OCI-LY7 (cell line): ENCODE data around the gene CHEK2. TPM values are rescaled to one million over a fixed set of nuclear protein-coding genes. Genes with fewer than 3 reads are reported as not detected.
A peak's percentile ranks its signal among the peaks of the same experiment; 100 is the strongest.

ENCODE experiments used
- BruUV-seq: library from RNA; stranded (reverse); fragments of 400-500 nt; replicated peaks from 2 replicates; lab custom pipeline; 2021; lab: Mats Ljungman, UMichigan
- CTCF ChIA-PET: fragments of 300-600 bp; sonication (Branson Sonifier 250); formaldehyde crosslinking; loops from one replicate; lab custom pipeline; 2022; ENCODE audit warnings: antibody characterized with exemption; ENCODE audit not compliant: unreplicated experiment; lab: Charles Lee
- POLR2A ChIA-PET: fragments of 300-600 bp; sonication (Branson Sonifier 250); formaldehyde crosslinking; loops from one replicate; lab custom pipeline; 2022; ENCODE audit warnings: antibody characterized with exemption; lab: Charles Lee
- DNase-seq: peaks from one replicate; pipeline ENCODE4 v3.0.0-alpha.2; 2015; ENCODE audit warnings: low spot score
- H2AFZ ChIP-seq: fragments of 200-600 bp; sonication (generic), shearing (Covaris generic); 2 replicates; pipeline ENCODE4 v1.6.1; 2014; ENCODE audit warnings: mild to moderate bottlenecking, antibody characterized with exemption, low read length, moderate library complexity
- H3K27ac ChIP-seq: fragments of 200-600 bp; sonication (generic); 2 replicates; pipeline ENCODE4 v1.5.1; 2014; ENCODE audit warnings: mixed run types, low read depth, mild to moderate bottlenecking, moderate library complexity, low read length, inconsistent platforms; ENCODE audit not compliant: poor library complexity, severe bottlenecking
- H3K36me3 ChIP-seq: fragments of 200-600 bp; sonication (generic); 2 replicates; pipeline ENCODE4 v1.6.1; 2014; ENCODE audit warnings: mild to moderate bottlenecking, antibody characterized with exemption, low read length, moderate library complexity, mixed read lengths; ENCODE audit not compliant: insufficient read depth
- H3K4me1 ChIP-seq: fragments of 200-600 bp; sonication (generic); 2 replicates; pipeline ENCODE4 v1.5.1; 2014; ENCODE audit warnings: mild to moderate bottlenecking, low read length; ENCODE audit not compliant: insufficient read depth, poor library complexity, severe bottlenecking
- H3K4me2 ChIP-seq: fragments of 200-600 bp; sonication (generic); 2 replicates; pipeline ENCODE4 v1.6.1; 2014; ENCODE audit warnings: mild to moderate bottlenecking, low read length
- H3K4me3 ChIP-seq: fragments of 200-600 bp; sonication (generic); 2 replicates; pipeline ENCODE4 v1.5.1; 2014; ENCODE audit warnings: mild to moderate bottlenecking, low read depth, low read length; ENCODE audit not compliant: poor library complexity, severe bottlenecking
- H3K79me2 ChIP-seq: fragments of 200-600 bp; sonication (generic); 2 replicates; pipeline ENCODE4 v1.6.1; 2016; ENCODE audit warnings: low read depth, mild to moderate bottlenecking, low read length, moderate library complexity, mixed read lengths; ENCODE audit not compliant: insufficient read depth
- H3K9me2 ChIP-seq: fragments of 200-600 bp; sonication (generic); 2 replicates; pipeline ENCODE4 v1.6.1; 2016; ENCODE audit warnings: mild to moderate bottlenecking, low read length, mixed read lengths; ENCODE audit not compliant: insufficient read depth
- H3K9me3 ChIP-seq: fragments of 200-600 bp; sonication (generic); 2 replicates; pipeline ENCODE4 v1.6.1; 2014; ENCODE audit warnings: mild to moderate bottlenecking, mixed run types, low read length, mixed read lengths
- H4K20me1 ChIP-seq: fragments of 200-600 bp; sonication (generic); 2 replicates; pipeline ENCODE4 v1.6.1; 2014; ENCODE audit warnings: mild to moderate bottlenecking, antibody characterized with exemption, low read length, moderate library complexity, mixed read lengths; ENCODE audit not compliant: insufficient read depth
- EZH2phosphoT487 ChIP-seq: fragments of 200-600 bp; sonication (generic); IDR thresholded peaks from 2 replicates; pipeline ENCODE4 v1.6.1; 2018; ENCODE audit warnings: low read depth, borderline replicate concordance, mild to moderate bottlenecking, mixed run types, antibody characterized with exemption, low read length, moderate library complexity, mixed read lengths
- intact Hi-C: fragments of 100-400 bp; cut with micrococcal nuclease; formaldehyde crosslinking; loops from one replicate; pipeline ENCODE4 v1.10.0; 2022; ENCODE audit not compliant: unreplicated experiment
- total RNA-seq, 2 experiments: library from RNA; depleted of rRNA in 1 of 2; stranded (reverse); fragments of >200 nt in 1 of 2; shearing (Covaris generic) in 1 of 2; gene quantifications; 2 replicates each; pipeline ENCODE4 v1.2.3, GENCODE V29; 2014 to 2022
- TF ChIP-seq, protein P1 (sequence below): fragments of 200-600 bp; sonication (generic); conservative IDR thresholded peaks from 2 replicates; pipeline ENCODE4 v1.5.1; 2014; ENCODE audit warnings: mild to moderate bottlenecking, antibody characterized with exemption, low read length, moderate library complexity, mixed read lengths

CHEK2 gene
- total RNA-seq, 2 experiments from 2014 or later = 49.3 to 77.4 TPM

DNA sequence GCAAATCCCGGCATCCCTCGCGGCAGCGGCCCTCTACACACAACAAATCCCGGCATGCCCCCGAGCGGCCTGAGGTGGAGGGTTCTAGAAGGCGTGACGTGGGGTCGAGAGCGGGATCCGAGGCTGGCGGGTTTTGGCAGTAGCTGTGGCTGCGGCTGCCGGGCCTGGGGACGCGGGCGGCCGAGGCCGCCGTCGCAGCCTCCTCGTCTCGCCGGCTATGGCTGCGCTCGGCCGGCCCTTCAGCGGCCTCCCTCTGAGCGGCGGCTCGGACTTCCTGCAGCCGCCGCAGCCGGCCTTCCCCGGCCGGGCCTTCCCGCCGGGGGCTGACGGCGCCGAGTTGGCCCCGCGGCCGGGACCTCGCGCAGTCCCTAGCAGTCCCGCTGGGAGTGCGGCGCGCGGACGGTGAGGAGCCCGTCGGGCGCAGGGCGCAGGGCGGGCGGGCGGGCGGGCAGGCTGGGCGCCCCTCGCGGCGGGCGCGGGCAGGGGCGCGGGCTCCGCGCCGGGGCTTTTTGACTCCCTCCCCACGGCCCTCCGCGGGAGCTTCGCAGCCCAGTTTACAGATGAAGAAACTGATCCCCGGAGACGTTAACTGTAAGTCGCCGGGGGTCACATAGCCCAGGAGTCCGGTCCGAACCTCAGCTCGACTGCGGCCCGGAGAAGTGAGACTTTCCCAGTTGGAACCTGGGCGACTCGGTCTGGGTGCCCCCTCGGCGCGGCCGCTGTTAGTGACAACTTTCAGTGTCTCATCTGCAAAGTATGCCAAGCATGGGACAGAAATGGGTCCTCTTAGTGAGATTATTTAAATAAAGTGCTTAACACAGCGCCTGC is 31.2 kb upstream of the CHEK2 start, which contains the start of gene CCDC117:
Gene CCDC117 (plus strand): TSS at position 63 of the 828 bp plus-strand sequence. CDS start 155 bp downstream, at position 218.
- Histone ChIP-seq H2AFZ (peak within 1 kb of the TSS; percentile 98), H3K4me3 (peak within 1 kb of the TSS; percentile 90), H3K9me2 (no peaks in the 10 kb centered on the region), H3K79me2 (peaks cover 18% of the 10 kb centered on the region; the same call in 1 of the 2 replicates), H3K9me3 (peaks cover 5% of the 10 kb centered on the region; the same call in 1 of the 2 replicates), H3K27ac (peak within 1 kb of the TSS; percentile 68), H3K36me3 (peaks cover 37% of the 10 kb centered on the region), H4K20me1 (0 out of 2 replicates have a peak, but pooled peaks cover 6% of the 10 kb centered on the region), H3K4me2 (peak within 1 kb of the TSS; percentile 98), H3K4me1 (peaks cover 5% of the 10 kb centered on the region)
- BruUV-seq = no TSS peak
- POLR2A ChIA-PET = interaction anchor here (0.8 to 1.4 kb wide), 3 partner anchors 12 to 25 kb away, joined by 3 to 7 read pairs (median 3); no protein-coding TSS in a partner anchor
- intact Hi-C loops = loop anchor here (1.0 to 10.0 kb wide), 2 partner anchors 31 to 52 kb away; partner anchors contain the start of gene HSCB
- CTCF ChIA-PET = no interaction called here
- TF ChIP-seq, protein P1, sequence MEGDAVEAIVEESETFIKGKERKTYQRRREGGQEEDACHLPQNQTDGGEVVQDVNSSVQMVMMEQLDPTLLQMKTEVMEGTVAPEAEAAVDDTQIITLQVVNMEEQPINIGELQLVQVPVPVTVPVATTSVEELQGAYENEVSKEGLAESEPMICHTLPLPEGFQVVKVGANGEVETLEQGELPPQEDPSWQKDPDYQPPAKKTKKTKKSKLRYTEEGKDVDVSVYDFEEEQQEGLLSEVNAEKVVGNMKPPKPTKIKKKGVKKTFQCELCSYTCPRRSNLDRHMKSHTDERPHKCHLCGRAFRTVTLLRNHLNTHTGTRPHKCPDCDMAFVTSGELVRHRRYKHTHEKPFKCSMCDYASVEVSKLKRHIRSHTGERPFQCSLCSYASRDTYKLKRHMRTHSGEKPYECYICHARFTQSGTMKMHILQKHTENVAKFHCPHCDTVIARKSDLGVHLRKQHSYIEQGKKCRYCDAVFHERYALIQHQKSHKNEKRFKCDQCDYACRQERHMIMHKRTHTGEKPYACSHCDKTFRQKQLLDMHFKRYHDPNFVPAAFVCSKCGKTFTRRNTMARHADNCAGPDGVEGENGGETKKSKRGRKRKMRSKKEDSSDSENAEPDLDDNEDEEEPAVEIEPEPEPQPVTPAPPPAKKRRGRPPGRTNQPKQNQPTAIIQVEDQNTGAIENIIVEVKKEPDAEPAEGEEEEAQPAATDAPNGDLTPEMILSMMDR = 0 out of 2 replicates have a peak, but pooled peaks have one; percentile 28
- no peak for TF ChIP-seq EZH2phosphoT487
- DNase-seq = peak; percentile 95

DNA sequence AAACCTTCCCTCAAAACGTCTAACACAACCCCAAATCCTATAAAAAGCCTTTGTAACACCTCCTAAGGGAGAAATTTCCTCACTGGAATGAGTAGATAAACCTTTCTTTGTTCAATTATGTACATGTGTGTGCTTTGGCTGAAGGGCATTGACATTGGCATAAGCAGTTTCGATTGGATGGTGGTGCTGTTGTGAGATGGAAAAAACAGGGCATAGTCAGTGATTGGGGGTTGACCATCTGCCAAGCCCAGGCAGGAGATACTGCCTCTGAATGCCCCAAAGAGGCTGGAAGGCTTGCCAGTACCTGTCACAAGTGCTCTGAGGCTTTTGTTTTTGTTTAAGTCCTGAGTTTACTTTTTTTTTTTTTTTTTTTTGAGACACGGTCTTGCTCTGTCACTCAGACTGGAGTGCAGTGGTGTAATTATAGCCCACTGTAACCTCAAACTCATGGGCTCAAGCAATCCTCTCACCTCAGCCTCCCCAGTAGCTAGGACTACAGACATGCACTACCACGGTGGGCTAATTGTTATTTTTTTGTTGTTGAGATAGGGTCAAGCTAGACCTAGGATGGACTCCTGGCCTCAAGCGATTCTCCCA is 29.7 kb upstream of the CHEK2 start:
- peaks cover 18% of the 10 kb centered on the region; the same call in 1 of the 2 replicates for H3K79me2 ChIP-seq
- POLR2A ChIA-PET = interaction anchor here (0.7 to 1.4 kb wide), 2 partner anchors 13 to 1553 kb away, joined by 3 read pairs; no protein-coding TSS in a partner anchor
- H3K9me3 ChIP-seq = peaks cover 5% of the 10 kb centered on the region; the same call in 1 of the 2 replicates
- H3K36me3 ChIP-seq = peaks cover 21% of the 10 kb centered on the region
- no peak overlapping the region for H3K4me3 ChIP-seq
- H3K4me1 ChIP-seq = peaks cover 5% of the 10 kb centered on the region
- 0 out of 2 replicates have a peak, but pooled peaks cover 6% of the 10 kb centered on the region for H4K20me1 ChIP-seq
- CTCF ChIA-PET = no interaction called here
- H3K27ac ChIP-seq = no peak overlapping the region
- BruUV-seq = no TSS peak
- no peak overlapping the region for H3K4me2 ChIP-seq
- H2AFZ ChIP-seq = no peak overlapping the region
- TF ChIP-seq, protein P1 = no peak
- intact Hi-C loops = loop anchor here (10.0 kb wide), 1 partner anchor 54 kb away; no protein-coding TSS in a partner anchor
- DNase-seq = no peak
- H3K9me2 ChIP-seq = no peaks in the 10 kb centered on the region
